Neural progenitor cell (in vitro differentiated cells): Measurements from ENCODE around the gene SCAPER. TPM values are rescaled to one million over a fixed set of nuclear protein-coding genes. Genes with fewer than 3 reads are reported as not detected.

Experiments used
- DNase-seq: peaks from one replicate; pipeline ENCODE4 v3.0.0-alpha.2; 2016; ENCODE audit warnings: low spot score
- H2AFZ ChIP-seq: fragments of 200-600 bp; sonication (generic); replicated peaks from 2 replicates; pipeline ENCODE4 v1.6.1; 2016; ENCODE audit warnings: antibody characterized with exemption
- H3F3A ChIP-seq: fragments of 200-600 bp; sonication (generic); 2 replicates; pipeline ENCODE4 v1.6.1; 2016; ENCODE audit warnings: antibody characterized with exemption, low read depth
- H3K27ac ChIP-seq: fragments of 200-600 bp; sonication (generic); 2 replicates; pipeline ENCODE4 v1.5.1; 2016; ENCODE audit warnings: mild to moderate bottlenecking
- H3K27me3 ChIP-seq: fragments of 200-600 bp; sonication (generic); 2 replicates; pipeline ENCODE4 v1.6.1; 2016; ENCODE audit warnings: mild to moderate bottlenecking, moderate library complexity
- H3K36me3 ChIP-seq: fragments of 200-600 bp; sonication (generic); 2 replicates; pipeline ENCODE4 v1.5.1; 2016
- H3K4me1 ChIP-seq: fragments of 200-600 bp; sonication (generic); 2 replicates; pipeline ENCODE4 v1.6.1; 2016; ENCODE audit warnings: mixed run types
- H3K4me2 ChIP-seq: fragments of 200-600 bp; sonication (generic); 2 replicates; pipeline ENCODE4 v1.6.1; 2016
- H3K4me3 ChIP-seq: fragments of 200-600 bp; sonication (generic); 2 replicates; pipeline ENCODE4 v1.5.1; 2016
- H3K79me2 ChIP-seq: fragments of 200-600 bp; sonication (generic); 2 replicates; pipeline ENCODE4 v1.6.1; 2016; ENCODE audit warnings: low read depth
- H3K9ac ChIP-seq: fragments of 200-600 bp; sonication (generic); 2 replicates; pipeline ENCODE4 v1.6.1; 2016
- H3K9me3 ChIP-seq: fragments of 200-600 bp; sonication (generic); 2 replicates; pipeline ENCODE4 v1.5.1; 2016; ENCODE audit warnings: low read depth
- H4K20me1 ChIP-seq: fragments of 200-600 bp; sonication (generic); 2 replicates; pipeline ENCODE4 v1.6.1; 2016; ENCODE audit warnings: low read depth
- H3K27ac Mint-ChIP-seq: 3 replicates; pipeline ENCODE4 v1.8.0; 2021; ENCODE audit warnings: mixed read lengths
- H3K27me3 Mint-ChIP-seq: 2 replicates; pipeline ENCODE4 v1.8.0; 2022; ENCODE audit warnings: low read depth, mild to moderate bottlenecking, inconsistent platforms, moderate library complexity, mixed read lengths; ENCODE audit not compliant: insufficient read depth
- H3K36me3 Mint-ChIP-seq: 3 replicates; pipeline ENCODE4 v1.8.0; 2021; ENCODE audit warnings: mixed read lengths
- H3K4me1 Mint-ChIP-seq: 3 replicates; pipeline ENCODE4 v1.8.0; 2021; ENCODE audit warnings: mixed read lengths
- H3K4me3 Mint-ChIP-seq: 3 replicates; pipeline ENCODE4 v1.8.0; 2021; ENCODE audit warnings: mild to moderate bottlenecking, moderate library complexity, mixed read lengths
- H3K9me3 Mint-ChIP-seq: 3 replicates; pipeline ENCODE4 v1.8.0; 2020; ENCODE audit warnings: mixed read lengths
- EZH2 ChIP-seq: fragments of 200-600 bp; sonication (generic); IDR thresholded peaks from 2 replicates; pipeline ENCODE4 v1.6.1; 2017; ENCODE audit warnings: antibody characterized with exemption, mild to moderate bottlenecking, moderate library complexity
- EZH2phosphoT487 ChIP-seq: fragments of 200-600 bp; sonication (generic); IDR thresholded peaks from 2 replicates; pipeline ENCODE4 v1.6.1; 2017; ENCODE audit warnings: antibody characterized with exemption
- total RNA-seq: library from RNA; depleted of rRNA; stranded (reverse); fragments of >200 nt; gene quantifications from 2 replicates; pipeline ENCODE4 v1.2.3, GENCODE V29; 2015; ENCODE audit warnings: low replicate concordance
- TF ChIP-seq, protein P1 (sequence below): fragments of 200-600 bp; sonication (generic); IDR thresholded peaks from 2 replicates; pipeline ENCODE4 v1.5.1; 2017; ENCODE audit warnings: antibody characterized with exemption, mild to moderate bottlenecking

SCAPER gene
- total RNA-seq, 1 donor from 2014 or later: 20.4 TPM

DNA sequence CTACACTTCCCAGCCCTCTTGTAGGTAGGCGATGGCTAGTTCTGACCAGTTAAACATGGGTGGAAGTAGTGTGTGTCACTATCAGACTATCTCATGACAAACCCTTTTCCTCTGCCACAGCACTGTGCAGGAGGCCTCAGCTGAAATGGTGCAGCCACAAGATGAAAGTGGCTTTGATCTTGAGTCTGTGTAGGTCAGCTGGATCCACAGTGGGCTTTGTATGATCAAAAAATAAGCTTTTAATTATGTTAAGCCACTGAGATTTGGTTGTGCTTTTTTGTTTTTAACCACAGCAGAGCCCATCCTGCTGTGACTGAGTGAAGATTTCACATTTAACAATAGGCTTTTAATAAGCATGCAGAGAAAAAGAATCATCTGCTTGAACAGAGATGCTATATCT is 46.1 kb upstream of the SCAPER start:
- Histone ChIP-seq H3K9ac (no peak overlapping the region), H3K36me3 (peaks cover 27% of the 10 kb centered on the region), H3K27me3 (no peaks in the 10 kb centered on the region), H3F3A (peaks cover 55% of the 10 kb centered on the region), H4K20me1 (peaks cover 32% of the 10 kb centered on the region), H3K9me3 (no peaks in the 10 kb centered on the region), H3K79me2 (peaks cover 2% of the 10 kb centered on the region), H3K27ac (no peak overlapping the region), H3K4me3 (no peak overlapping the region), H2AFZ (no peak overlapping the region), H3K4me1 (no peaks in the 10 kb centered on the region), H3K4me2 (no peak overlapping the region)
- H3K27me3 Mint-ChIP-seq: no peaks in the 10 kb centered on the region
- peaks cover 15% of the 10 kb centered on the region for H3K4me1 Mint-ChIP-seq
- DNase-seq: no peak
- H3K36me3 Mint-ChIP-seq: peaks cover 26% of the 10 kb centered on the region
- no peak overlapping the region for H3K4me3 Mint-ChIP-seq
- no peak overlapping the region for H3K27ac Mint-ChIP-seq
- H3K9me3 Mint-ChIP-seq: no peaks in the 10 kb centered on the region
- TF ChIP-seq EZH2 (no peak), EZH2phosphoT487 (no peak)
- TF ChIP-seq, protein P1, sequence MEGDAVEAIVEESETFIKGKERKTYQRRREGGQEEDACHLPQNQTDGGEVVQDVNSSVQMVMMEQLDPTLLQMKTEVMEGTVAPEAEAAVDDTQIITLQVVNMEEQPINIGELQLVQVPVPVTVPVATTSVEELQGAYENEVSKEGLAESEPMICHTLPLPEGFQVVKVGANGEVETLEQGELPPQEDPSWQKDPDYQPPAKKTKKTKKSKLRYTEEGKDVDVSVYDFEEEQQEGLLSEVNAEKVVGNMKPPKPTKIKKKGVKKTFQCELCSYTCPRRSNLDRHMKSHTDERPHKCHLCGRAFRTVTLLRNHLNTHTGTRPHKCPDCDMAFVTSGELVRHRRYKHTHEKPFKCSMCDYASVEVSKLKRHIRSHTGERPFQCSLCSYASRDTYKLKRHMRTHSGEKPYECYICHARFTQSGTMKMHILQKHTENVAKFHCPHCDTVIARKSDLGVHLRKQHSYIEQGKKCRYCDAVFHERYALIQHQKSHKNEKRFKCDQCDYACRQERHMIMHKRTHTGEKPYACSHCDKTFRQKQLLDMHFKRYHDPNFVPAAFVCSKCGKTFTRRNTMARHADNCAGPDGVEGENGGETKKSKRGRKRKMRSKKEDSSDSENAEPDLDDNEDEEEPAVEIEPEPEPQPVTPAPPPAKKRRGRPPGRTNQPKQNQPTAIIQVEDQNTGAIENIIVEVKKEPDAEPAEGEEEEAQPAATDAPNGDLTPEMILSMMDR: no peak

DNA sequence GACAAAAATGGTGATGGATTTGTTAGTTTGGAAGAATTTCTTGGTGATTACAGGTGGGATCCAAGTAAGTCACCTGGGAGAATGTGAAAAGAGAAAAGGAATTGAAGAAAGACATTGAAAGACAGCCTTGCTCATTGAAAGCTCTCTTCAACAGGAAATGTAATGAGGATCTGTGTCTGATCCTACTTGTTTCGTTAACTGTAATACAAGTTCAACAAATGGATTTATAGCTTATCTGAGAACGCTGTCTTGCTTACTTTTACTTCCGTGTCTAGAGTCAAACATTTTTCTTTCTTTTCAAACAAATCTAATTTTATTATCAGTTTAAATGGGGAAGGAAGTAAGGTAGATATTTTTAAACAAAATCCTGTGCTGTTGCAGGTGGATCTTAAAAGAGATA is 42.3 kb upstream of the SCAPER start:
- Mint-ChIP-seq H3K27ac (no peak overlapping the region), H3K4me3 (no peak overlapping the region), H3K36me3 (peaks cover 48% of the 10 kb centered on the region), H3K4me1 (peaks cover 15% of the 10 kb centered on the region), H3K9me3 (no peaks in the 10 kb centered on the region), H3K27me3 (no peaks in the 10 kb centered on the region)
- peaks cover 49% of the 10 kb centered on the region for H4K20me1 ChIP-seq
- no peak overlapping the region for H2AFZ ChIP-seq
- DNase-seq: no peak
- TF ChIP-seq EZH2phosphoT487: no peak
- TF ChIP-seq EZH2: no peak
- TF ChIP-seq, protein P1: no peak
- H3K36me3 ChIP-seq: peaks cover 50% of the 10 kb centered on the region
- no peak overlapping the region for H3K4me2 ChIP-seq
- peaks cover 35% of the 10 kb centered on the region for H3K79me2 ChIP-seq
- no peak overlapping the region for H3K9ac ChIP-seq
- H3K27ac ChIP-seq: no peak overlapping the region
- no peaks in the 10 kb centered on the region for H3K9me3 ChIP-seq
- no peaks in the 10 kb centered on the region for H3K27me3 ChIP-seq
- peaks cover 55% of the 10 kb centered on the region for H3F3A ChIP-seq
- H3K4me1 ChIP-seq: no peaks in the 10 kb centered on the region
- H3K4me3 ChIP-seq: no peak overlapping the region

DNA sequence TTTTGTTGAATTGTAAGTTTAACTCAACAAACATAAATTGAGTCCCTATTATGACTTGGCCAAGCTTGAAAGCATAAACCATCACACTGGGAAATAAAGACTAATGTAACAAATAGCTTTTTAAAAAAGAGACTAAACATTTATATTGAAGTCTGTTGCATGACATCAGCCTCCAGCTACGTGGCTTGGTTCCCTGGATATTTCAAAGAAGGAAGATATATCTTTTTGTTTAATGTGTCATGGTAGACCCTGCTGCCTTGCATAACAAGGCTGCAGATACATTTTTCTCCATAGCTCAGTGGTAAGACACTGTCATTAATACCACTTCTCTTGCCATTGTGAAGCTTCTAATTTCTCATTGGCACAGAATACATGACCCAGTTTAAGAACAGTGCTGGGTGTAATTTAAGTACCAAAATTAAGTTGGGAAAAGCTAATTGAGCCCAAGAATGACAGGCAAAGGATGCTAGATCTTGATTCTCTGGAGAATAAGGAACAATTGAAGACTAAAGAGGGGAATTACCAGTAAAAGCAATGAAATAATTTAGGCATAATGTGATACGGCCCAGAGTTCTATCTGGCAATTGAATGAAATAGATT is 40.5 kb upstream of the SCAPER start:
- Histone ChIP-seq H3K4me2 (no peak overlapping the region), H3K4me3 (no peak overlapping the region), H3K4me1 (no peaks in the 10 kb centered on the region), H3K36me3 (peaks cover 56% of the 10 kb centered on the region), H3K27ac (peak overlapping the region; percentile 1), H3K9me3 (no peaks in the 10 kb centered on the region), H3K9ac (no peak overlapping the region), H3K79me2 (peaks cover 39% of the 10 kb centered on the region), H3F3A (peaks cover 38% of the 10 kb centered on the region), H2AFZ (no peak overlapping the region), H4K20me1 (peaks cover 43% of the 10 kb centered on the region), H3K27me3 (no peaks in the 10 kb centered on the region)
- H3K9me3 Mint-ChIP-seq: no peaks in the 10 kb centered on the region
- peaks cover 5% of the 10 kb centered on the region for H3K4me1 Mint-ChIP-seq
- TF ChIP-seq, protein P1: no peak
- TF ChIP-seq EZH2: no peak
- TF ChIP-seq EZH2phosphoT487: no peak
- H3K27me3 Mint-ChIP-seq: no peaks in the 10 kb centered on the region
- H3K36me3 Mint-ChIP-seq: peaks cover 48% of the 10 kb centered on the region
- H3K27ac Mint-ChIP-seq: no peak overlapping the region
- H3K4me3 Mint-ChIP-seq: no peak overlapping the region
- no peak for DNase-seq
